HepG2 (cell line): ENCODE measurements around the gene TMEM187. TPM values are rescaled to one million over a fixed set of nuclear protein-coding genes. Genes with fewer than 3 reads are reported as not detected.

Experiments used
- ATAC-seq: fragments of 200-7000 bp; cut with Tn5 transposase; 3 replicates; pipeline ENCODE4 v1.9.1; 2020; ENCODE audit warnings: mild to moderate bottlenecking, moderate library complexity
- BruUV-seq: library from RNA; stranded (reverse); fragments of 400-500 nt; replicated peaks from 2 replicates; lab custom pipeline; 2021; lab: Mats Ljungman, UMichigan
- CTCF ChIA-PET: fragments of 300-600 bp; formaldehyde crosslinking; extraction: SDS; loops from one replicate; lab custom pipeline; 2021; ENCODE audit warnings: low total read pairs, inconsistent platforms, low intra/inter-chr PET ratio; lab: Yijun Ruan, JAX
- POLR2A ChIA-PET: fragments of 350-600 bp; sonication (Branson Sonifier 250); formaldehyde crosslinking; loops from one replicate; lab custom pipeline; 2020; ENCODE audit warnings: antibody characterized with exemption, inconsistent platforms; lab: Yijun Ruan, JAX
- DNase-seq: peaks from one replicate; pipeline ENCODE4 v3.0.0-alpha.2; 2015; ENCODE audit warnings: low spot score
- FAIRE-seq: peaks from 3 replicates; lab custom pipeline; 2011; peaks lifted over from hg19 to GRCh38; lab: Jason Lieb, UNC
- H2AFZ ChIP-seq: one replicate; pipeline ENCODE4 v1.6.1; 2011; ENCODE audit warnings: low read length, inconsistent platforms
- H3K27ac ChIP-seq: fragments of 300-600 bp; 3 replicates; pipeline ENCODE4 v1.8.0; 2011; ENCODE audit warnings: mixed run types, mild to moderate bottlenecking, mixed read lengths, low read length, inconsistent platforms; ENCODE audit not compliant: insufficient read depth; ENCODE audit errors: extremely low read length
- H3K27me3 ChIP-seq, 2 experiments: fragments of 200-600 bp in 1 of 2; 2 replicates in 1 of 2; 3 replicates in 1 of 2; pipeline versions ENCODE4 v1.6.0 to v1.8.0; 2011; ENCODE audit warnings: low read length in 2 of 2, mild to moderate bottlenecking in 2 of 2, moderate library complexity in 2 of 2, inconsistent platforms in 1 of 2; ENCODE audit not compliant: insufficient read depth in 2 of 2, control insufficient read depth in 1 of 2
- H3K36me3 ChIP-seq, 2 experiments: fragments of 200-600 bp in 1 of 2; replicated peaks in 1 of 2; 2 replicates in 1 of 2; 3 replicates in 1 of 2; pipeline versions ENCODE4 v1.5.1 to v1.8.0; 2011; ENCODE audit warnings: low read length in 2 of 2, inconsistent platforms in 1 of 2; ENCODE audit not compliant: insufficient read depth in 2 of 2, control insufficient read depth in 1 of 2
- H3K4me1 ChIP-seq: 2 replicates; pipeline ENCODE4 v1.5.1; 2012; ENCODE audit warnings: low read length, inconsistent platforms; ENCODE audit not compliant: insufficient read depth
- H3K4me2 ChIP-seq: 2 replicates; pipeline ENCODE4 v1.6.0; 2011; ENCODE audit warnings: low read depth, low read length, inconsistent platforms
- H3K4me3 ChIP-seq, 3 experiments: fragments of 200-600 bp in 1 of 3; sonication (generic), shearing (Covaris generic) in 1 of 3; replicated peaks in 1 of 3; 2 replicates each; pipeline ENCODE4 v1.5.1; 2011 to 2016; ENCODE audit warnings: low read length in 3 of 3, inconsistent platforms in 2 of 3, low read depth in 2 of 3, mild to moderate bottlenecking in 2 of 3, control low read depth in 1 of 3, mixed read lengths in 1 of 3; ENCODE audit not compliant: insufficient read depth in 1 of 3
- H3K79me2 ChIP-seq: one replicate; pipeline ENCODE4 v1.6.1; 2011; ENCODE audit warnings: low read length, inconsistent platforms; ENCODE audit not compliant: insufficient read depth
- H3K9ac ChIP-seq: 2 replicates; pipeline ENCODE4 v1.6.0; 2011; ENCODE audit warnings: mild to moderate bottlenecking, low read depth, low read length, inconsistent platforms; ENCODE audit not compliant: insufficient read depth
- H3K9me3 ChIP-seq: 2 replicates; pipeline ENCODE4 v1.5.1; 2012; ENCODE audit warnings: mild to moderate bottlenecking, low read length
- H4K20me1 ChIP-seq: 2 replicates; pipeline ENCODE4 v1.6.0; 2011; ENCODE audit warnings: inconsistent platforms, mild to moderate bottlenecking, low read length, moderate library complexity; ENCODE audit not compliant: insufficient read depth
- AHR ChIP-seq: IDR thresholded peaks from 2 replicates; pipeline ENCODE4 v1.6.1; 2018; ENCODE audit warnings: missing genetic modification reagents, missing compliant biosample characterization
- AKAP8 ChIP-seq: sonication (generic); formaldehyde crosslinking; IDR thresholded peaks from 2 replicates; pipeline ENCODE4 v1.5.1; 2020; ENCODE audit warnings: mild to moderate bottlenecking, missing genetic modification reagents
- ATM ChIP-seq: fragments of 450-650 bp; IDR thresholded peaks from 2 replicates; pipeline ENCODE4 v1.7.1; 2017; ENCODE audit warnings: mild to moderate bottlenecking, borderline replicate concordance
- BCL6 ChIP-seq: IDR thresholded peaks from 2 replicates; pipeline ENCODE4 v1.6.1; 2016; ENCODE audit warnings: missing genetic modification reagents, missing compliant biosample characterization
- BHLHE40 ChIP-seq: IDR thresholded peaks from 2 replicates; pipeline ENCODE4 v1.6.1; 2011; ENCODE audit warnings: low read length, improper control_type of control experiment
- ELF4 ChIP-seq: sonication (generic); formaldehyde crosslinking; IDR thresholded peaks from 2 replicates; pipeline ENCODE4 v1.5.0; 2020; ENCODE audit warnings: missing genetic modification reagents, mild to moderate bottlenecking, moderate library complexity, borderline replicate concordance
- HMG20B ChIP-seq: conservative IDR thresholded peaks from 2 replicates; pipeline ENCODE4 v1.6.1; 2016; ENCODE audit warnings: missing genetic modification reagents, missing compliant biosample characterization
- HNRNPLL ChIP-seq: fragments of 200-400 bp; formaldehyde crosslinking; IDR thresholded peaks from 2 replicates; pipeline ENCODE4 v1.6.1; 2017; ENCODE audit warnings: mild to moderate bottlenecking, low read depth, low read length; ENCODE audit not compliant: poor library complexity, severe bottlenecking
- IRF9 ChIP-seq: sonication (generic); formaldehyde crosslinking; IDR thresholded peaks from 2 replicates; pipeline ENCODE4 v1.8.0; 2022; ENCODE audit warnings: missing genetic modification reagents, mild to moderate bottlenecking, borderline replicate concordance
- MAZ ChIP-seq, 2 experiments: sonication (generic) in 1 of 2; formaldehyde crosslinking in 1 of 2; IDR thresholded peaks; 2 replicates each; pipeline versions ENCODE4 v1.5.0 to v1.6.1; 2012 to 2020; ENCODE audit warnings: low read depth in 2 of 2, mild to moderate bottlenecking in 2 of 2, borderline replicate concordance in 1 of 2, improper control_type of control experiment in 1 of 2, low read length in 1 of 2, missing genetic modification reagents in 1 of 2, moderate library complexity in 1 of 2
- MXI1 ChIP-seq: IDR thresholded peaks from 3 replicates; pipeline ENCODE4 v1.6.1; 2012; ENCODE audit warnings: low read depth, low read length, inconsistent platforms, borderline replicate concordance
- RFXAP ChIP-seq: sonication (generic); formaldehyde crosslinking; IDR thresholded peaks from 2 replicates; pipeline ENCODE4 v1.4.0; 2020; ENCODE audit warnings: missing genetic modification reagents, borderline replicate concordance
- SP1 ChIP-seq, 2 experiments: fragments of 450-650 bp in 1 of 2; sonication (generic) in 1 of 2; formaldehyde crosslinking in 1 of 2; IDR thresholded peaks; 2 replicates each; pipeline versions ENCODE4 v1.4.0 to v1.6.1; 2016 to 2020; ENCODE audit warnings: missing genetic modification reagents in 1 of 2
- U2AF2 ChIP-seq: fragments of 200-400 bp; formaldehyde crosslinking; IDR thresholded peaks from 2 replicates; pipeline ENCODE4 v1.6.1; 2017; ENCODE audit warnings: low read depth, mild to moderate bottlenecking, low read length
- YEATS2 ChIP-seq: sonication (generic); formaldehyde crosslinking; IDR thresholded peaks from 2 replicates; pipeline ENCODE4 v1.4.0; 2020; ENCODE audit warnings: missing genetic modification reagents, borderline replicate concordance
- ZBTB7A ChIP-seq: sonication (generic); formaldehyde crosslinking; IDR thresholded peaks from 2 replicates; pipeline ENCODE4 v1.8.0; 2022; ENCODE audit warnings: mild to moderate bottlenecking, missing genetic modification reagents
- ZMYM3 ChIP-seq: sonication (generic); formaldehyde crosslinking; IDR thresholded peaks from 2 replicates; pipeline ENCODE4 v1.5.1; 2020; ENCODE audit warnings: mild to moderate bottlenecking, missing genetic modification reagents
- WGBS: methylation state at CpG from one replicate; pipeline ENCODE4 v1.1.6; 2017; ENCODE audit warnings: low lambda C conversion rate; 5-methylcytosine and 5-hydroxymethylcytosine counted together
- in situ Hi-C: cut with HindIII; loops from 2 replicates; pipeline ENCODE4 v1.10.0; 2017; ENCODE audit warnings: low pct_unique_long_range_greater_than_20kb; ENCODE audit not compliant: extremely low pct_ligation_motif_present
- intact Hi-C: fragments of 100-400 bp; cut with micrococcal nuclease; formaldehyde crosslinking; loops from one replicate; pipeline ENCODE4 v1.10.0; 2022; ENCODE audit not compliant: unreplicated experiment
- polyA plus RNA-seq, 8 experiments: library from polyadenylated mRNA; depleted of rRNA in 3 of 8; stranded (reverse) in 7 of 8; unstranded in 1 of 8; fragments of >200 nt; fragmentation: Illumina TruSeq in 4 of 8; extraction: Trizol in 4 of 8; gene quantifications; 2 replicates each; pipeline versions ENCODE4 v1.2.1 to v1.2.3, GENCODE V29; 2011 to 2016; ENCODE audit warnings: low read depth in 4 of 8, missing spikeins in 1 of 8, mixed read lengths in 1 of 8; ENCODE audit not compliant: insufficient read depth in 1 of 8
- total RNA-seq, 5 experiments: library from RNA; depleted of rRNA; stranded (reverse); fragments of >200 nt; fragmentation: Illumina TruSeq; extraction: Trizol; gene quantifications; 2 replicates each; pipeline ENCODE4 v1.2.3, GENCODE V29; 2016; ENCODE audit warnings: low read depth in 1 of 5
- TF ChIP-seq, protein P1 (sequence below): sonication (generic); formaldehyde crosslinking; IDR thresholded peaks from 2 replicates; pipeline ENCODE4 v1.4.0; 2020; ENCODE audit warnings: mild to moderate bottlenecking, missing genetic modification reagents
- TF ChIP-seq, protein P2 (sequence below): IDR thresholded peaks from 2 replicates; pipeline ENCODE4 v1.6.1; 2018; ENCODE audit warnings: missing genetic modification reagents, mild to moderate bottlenecking, missing compliant biosample characterization

TMEM187 gene
- total and polyA plus RNA-seq, 2 of the 13 experiments (the other 11 are each of a cell fraction or from before 2014, with no cell fraction given) = 2.2 to 6.2 TPM

DNA sequence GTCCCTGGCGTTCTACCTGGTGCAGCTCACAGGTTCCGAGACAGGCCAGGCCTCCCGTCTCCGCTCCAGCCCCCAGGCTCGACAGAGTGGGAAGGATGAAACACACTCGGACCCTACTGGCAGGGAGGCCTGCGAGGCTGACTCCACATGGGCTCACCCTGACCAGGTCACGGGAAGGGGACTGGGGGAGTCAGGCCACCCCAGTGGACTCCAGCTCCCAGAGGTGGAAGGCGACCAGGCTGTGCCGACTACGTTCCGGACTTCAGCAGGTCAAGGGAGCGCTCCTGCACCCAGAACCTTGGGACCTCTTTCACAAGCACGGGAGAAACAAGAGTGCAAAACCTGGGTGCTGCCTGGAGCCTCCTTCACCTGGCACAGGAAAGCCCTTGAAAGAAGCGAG, 51.7 kb downstream of the TMEM187 start (continued):
- TF ChIP-seq, protein P1, sequence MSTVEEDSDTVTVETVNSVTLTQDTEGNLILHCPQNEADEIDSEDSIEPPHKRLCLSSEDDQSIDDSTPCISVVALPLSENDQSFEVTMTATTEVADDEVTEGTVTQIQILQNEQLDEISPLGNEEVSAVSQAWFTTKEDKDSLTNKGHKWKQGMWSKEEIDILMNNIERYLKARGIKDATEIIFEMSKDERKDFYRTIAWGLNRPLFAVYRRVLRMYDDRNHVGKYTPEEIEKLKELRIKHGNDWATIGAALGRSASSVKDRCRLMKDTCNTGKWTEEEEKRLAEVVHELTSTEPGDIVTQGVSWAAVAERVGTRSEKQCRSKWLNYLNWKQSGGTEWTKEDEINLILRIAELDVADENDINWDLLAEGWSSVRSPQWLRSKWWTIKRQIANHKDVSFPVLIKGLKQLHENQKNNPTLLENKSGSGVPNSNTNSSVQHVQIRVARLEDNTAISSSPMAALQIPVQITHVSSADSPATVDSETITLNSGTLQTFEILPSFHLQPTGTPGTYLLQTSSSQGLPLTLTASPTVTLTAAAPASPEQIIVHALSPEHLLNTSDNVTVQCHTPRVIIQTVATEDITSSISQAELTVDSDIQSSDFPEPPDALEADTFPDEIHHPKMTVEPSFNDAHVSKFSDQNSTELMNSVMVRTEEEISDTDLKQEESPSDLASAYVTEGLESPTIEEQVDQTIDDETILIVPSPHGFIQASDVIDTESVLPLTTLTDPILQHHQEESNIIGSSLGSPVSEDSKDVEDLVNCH (CRISPR knock-in tag) = no peak
- TF ChIP-seq MAZ (IDR thresholded peaks at IDR 0.05; ENCODE audit: borderline replicate concordance, low read depth, low read length) (no peak), MAZ (CRISPR knock-in tag; IDR thresholded peaks at IDR 0.05; ENCODE audit: low read depth) (no peak)

DNA sequence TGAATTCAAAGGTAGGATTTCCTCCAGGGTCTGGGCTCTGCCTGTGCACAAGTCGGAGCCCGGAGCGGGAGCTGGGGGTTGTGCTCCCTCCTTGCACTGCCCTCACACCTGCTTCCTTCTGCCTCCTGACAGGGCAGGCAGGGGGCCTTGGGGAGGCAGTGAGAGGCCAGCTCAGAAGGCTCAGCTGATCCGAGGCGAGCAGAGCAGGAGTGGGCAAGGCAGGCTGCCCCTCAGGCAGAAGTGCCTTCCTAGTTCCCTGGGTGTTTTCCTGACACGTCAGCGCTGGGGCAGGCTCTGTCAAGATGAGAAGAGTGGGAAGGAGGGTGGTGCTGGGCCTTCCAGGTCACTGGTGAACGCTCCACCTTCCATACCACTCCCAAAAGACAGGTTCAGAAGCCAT, 52.7 kb downstream of the TMEM187 start:
- ChIA-PET POLR2A (interaction anchor here (0.7 to 1.3 kb wide), 2 partner anchors 13 to 15 kb away, joined by 3 read pairs; no protein-coding TSS in a partner anchor), CTCF (no interaction called here)
- Histone ChIP-seq H3K36me3 (peaks cover 2 to 4% of the 10 kb centered on the region in 2 experiments; a peak in 3 of 5 replicates), H3K27me3 (no peaks in the 10 kb centered on the region), H3K4me3 (no peak overlapping the region), H3K4me1 (peaks cover 37% of the 10 kb centered on the region), H4K20me1 (no peaks in the 10 kb centered on the region), H3K79me2 (no peaks in the 10 kb centered on the region), H2AFZ (no peak overlapping the region), H3K27ac (no peak overlapping the region), H3K9me3 (no peaks in the 10 kb centered on the region), H3K9ac (no peak overlapping the region), H3K4me2 (no peak overlapping the region)
- no peak for DNase-seq
- TF ChIP-seq SP1 (IDR thresholded peaks at IDR 0.05) (no peak), SP1 (CRISPR knock-in tag; IDR thresholded peaks at IDR 0.05) (no peak), MXI1 (no peak), RFXAP (no peak), YEATS2 (CRISPR knock-in tag) (no peak), BHLHE40 (no peak), HNRNPLL (no peak), ATM (no peak), AKAP8 (CRISPR knock-in tag) (no peak), HMG20B (CRISPR knock-in tag) (no peak), IRF9 (CRISPR knock-in tag) (no peak), ZMYM3 (CRISPR knock-in tag) (no peak), U2AF2 (no peak), AHR (CRISPR knock-in tag) (no peak), ELF4 (no peak), ZBTB7A (CRISPR knock-in tag) (no peak), BCL6 (CRISPR knock-in tag) (no peak)
- TF ChIP-seq, protein P2, sequence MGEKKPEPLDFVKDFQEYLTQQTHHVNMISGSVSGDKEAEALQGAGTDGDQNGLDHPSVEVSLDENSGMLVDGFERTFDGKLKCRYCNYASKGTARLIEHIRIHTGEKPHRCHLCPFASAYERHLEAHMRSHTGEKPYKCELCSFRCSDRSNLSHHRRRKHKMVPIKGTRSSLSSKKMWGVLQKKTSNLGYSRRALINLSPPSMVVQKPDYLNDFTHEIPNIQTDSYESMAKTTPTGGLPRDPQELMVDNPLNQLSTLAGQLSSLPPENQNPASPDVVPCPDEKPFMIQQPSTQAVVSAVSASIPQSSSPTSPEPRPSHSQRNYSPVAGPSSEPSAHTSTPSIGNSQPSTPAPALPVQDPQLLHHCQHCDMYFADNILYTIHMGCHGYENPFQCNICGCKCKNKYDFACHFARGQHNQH (CRISPR knock-in tag) = no peak
- intact Hi-C loops (no loop called here), in situ Hi-C loops (no loop called here)
- WGBS = no CpG with 5 or more reads among the region's 8 CpGs
- no peak for ATAC-seq
- no peak for FAIRE-seq
- BruUV-seq = no TSS peak
